Erythroblast (primary cell): ENCODE measurements around the gene LHPP.

Experiments
- GATA1 ChIP-seq: IDR thresholded peaks from 2 replicates; pipeline ENCODE4 v1.6.1; 2011; ENCODE audit warnings: low read depth, mild to moderate bottlenecking, control low read depth, low read length, moderate library complexity
- POLR2A ChIP-seq: IDR thresholded peaks from 2 replicates; pipeline ENCODE4 v1.6.1; 2011; ENCODE audit warnings: mild to moderate bottlenecking, low read length

GRCh38 chr10:124517461-124517860 lies 55.8 kb downstream of the LHPP start:
- TF ChIP-seq POLR2A (no peak), GATA1 (no peak)
